NB4 (cell line): ENCODE data around the gene SRCAP.

Source experiments
- CTCF ChIP-seq: IDR thresholded peaks from one replicate; pipeline ENCODE4 v1.5.1; 2012; ENCODE audit warnings: low read depth, low read length
- MYC ChIP-seq: IDR thresholded peaks from 2 replicates; pipeline ENCODE4 v1.6.1; 2011; ENCODE audit warnings: low read depth, low read length
- POLR2A ChIP-seq: IDR thresholded peaks from 2 replicates; pipeline ENCODE4 v1.6.1; 2011; ENCODE audit warnings: mild to moderate bottlenecking; ENCODE audit not compliant: insufficient read length; ENCODE audit errors: extremely low read depth

- TF ChIP-seq CTCF (no peak), MYC (no peak), POLR2A (no peak)
These were observed 47.7 kb downstream of the SRCAP start for GRCh38 chr16:30746638-30747175.
